IPS DF 6.9 (cell line): ENCODE measurements around the gene LMCD1.

Experiments used
- DNase-seq: peaks from one replicate; pipeline ENCODE4 v3.0.0-alpha.2; 2013; ENCODE audit warnings: low read depth, low spot score
- H3K27ac ChIP-seq: one replicate; pipeline ENCODE4 v1.5.1; 2013; ENCODE audit warnings: low read length, control low read depth
- H3K27me3 ChIP-seq: 2 replicates; pipeline ENCODE4 v1.6.1; 2013; ENCODE audit warnings: mild to moderate bottlenecking, low read length; ENCODE audit not compliant: control insufficient read depth, insufficient read depth
- H3K36me3 ChIP-seq: 2 replicates; pipeline ENCODE4 v1.6.1; 2013; ENCODE audit warnings: low read length; ENCODE audit not compliant: control insufficient read depth, insufficient read depth
- H3K4me1 ChIP-seq: 2 replicates; pipeline ENCODE4 v1.6.1; 2013; ENCODE audit warnings: low read length; ENCODE audit not compliant: control insufficient read depth, insufficient read depth
- H3K4me3 ChIP-seq: 2 replicates; pipeline ENCODE4 v1.5.1; 2013; ENCODE audit warnings: mild to moderate bottlenecking, low read length
- H3K9me3 ChIP-seq: 2 replicates; pipeline ENCODE4 v1.6.1; 2013; ENCODE audit warnings: low read length, inconsistent platforms; ENCODE audit not compliant: control insufficient read depth, insufficient read depth
- WGBS: extraction: QIAGEN DNeasy Blood & Tissue Kit; methylation state at CpG from one replicate; pipeline ENCODE4 v1.1.7; 2013; ENCODE audit warnings: mixed read lengths, missing lambda C conversion rate; ENCODE audit not compliant: insufficient read length, insufficient coverage; 5-methylcytosine and 5-hydroxymethylcytosine counted together

Gene LMCD1

DNA sequence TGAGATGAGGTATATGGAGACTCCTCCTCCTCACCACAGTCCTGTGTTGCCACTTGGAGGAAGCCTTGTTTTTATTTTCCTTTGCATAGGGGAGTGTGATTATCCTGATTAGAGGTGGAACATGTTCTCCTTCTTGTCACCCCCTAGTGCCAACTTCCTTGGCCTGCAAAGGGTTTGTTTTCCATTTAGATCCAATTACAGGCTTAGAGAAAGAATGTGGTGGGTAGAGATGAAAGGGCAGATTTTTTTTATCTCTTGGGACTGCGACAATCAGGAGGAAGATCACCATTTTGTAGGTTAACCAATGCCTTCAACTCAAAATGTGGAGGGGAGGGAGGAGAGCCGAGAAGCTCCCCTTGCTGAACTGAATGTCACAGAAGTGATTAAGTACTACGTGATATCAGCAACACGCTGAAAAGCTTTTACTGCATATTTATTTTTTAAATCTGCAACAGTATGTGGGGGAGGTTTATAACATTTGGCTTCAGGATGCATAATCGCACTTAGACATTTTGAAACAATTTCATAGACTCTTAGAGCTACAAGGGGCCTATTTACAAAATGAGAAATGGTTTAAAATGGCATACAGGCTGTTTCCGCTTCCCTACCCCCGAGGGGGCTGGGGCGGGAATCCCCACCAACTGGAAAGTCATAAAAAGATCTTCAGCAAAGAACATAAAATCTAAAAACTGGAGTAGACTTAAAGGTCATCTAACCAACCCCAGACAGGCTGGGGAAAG is 2.4 kb downstream of the LMCD1 start:
- H3K9me3 ChIP-seq = no peaks in the 10 kb centered on the region
- DNase-seq = no peak
- no peaks in the 10 kb centered on the region; the same call in 1 of the 2 replicates for H3K27me3 ChIP-seq
- WGBS = no CpG with 5 or more reads among the region's 8 CpGs
- peaks cover 7% of the 10 kb centered on the region; the same call in 1 of the 2 replicates for H3K4me1 ChIP-seq
- no peaks in the 10 kb centered on the region for H3K36me3 ChIP-seq
- H3K27ac ChIP-seq = no peak overlapping the region
- H3K4me3 ChIP-seq = no peak overlapping the region

DNA sequence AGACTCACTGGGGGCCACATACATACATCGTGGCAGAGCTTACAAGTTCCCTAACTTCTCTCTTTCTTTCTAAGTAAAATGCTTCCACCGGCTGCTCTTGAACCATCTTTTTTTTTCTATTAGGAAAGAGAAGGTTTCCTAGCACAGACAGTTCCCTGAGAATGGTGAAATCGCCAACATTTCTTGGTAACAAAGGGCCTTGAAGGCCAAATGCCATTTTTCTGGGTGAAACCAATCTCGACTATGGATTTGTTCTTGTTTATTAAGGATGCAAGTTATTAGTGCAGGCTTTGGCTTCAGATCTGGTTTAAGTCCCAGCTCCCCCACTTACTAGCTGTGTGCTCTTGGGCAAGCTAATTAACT is 3.0 kb downstream of the LMCD1 start:
- peaks cover 5% of the 10 kb centered on the region; the same call in 1 of the 2 replicates for H3K4me1 ChIP-seq
- no peaks in the 10 kb centered on the region for H3K27me3 ChIP-seq
- WGBS = no CpG with 5 or more reads among the region's 4 CpGs
- no peak overlapping the region for H3K4me3 ChIP-seq
- no peak overlapping the region for H3K27ac ChIP-seq
- H3K9me3 ChIP-seq = no peaks in the 10 kb centered on the region
- DNase-seq = no peak
- no peaks in the 10 kb centered on the region for H3K36me3 ChIP-seq

DNA sequence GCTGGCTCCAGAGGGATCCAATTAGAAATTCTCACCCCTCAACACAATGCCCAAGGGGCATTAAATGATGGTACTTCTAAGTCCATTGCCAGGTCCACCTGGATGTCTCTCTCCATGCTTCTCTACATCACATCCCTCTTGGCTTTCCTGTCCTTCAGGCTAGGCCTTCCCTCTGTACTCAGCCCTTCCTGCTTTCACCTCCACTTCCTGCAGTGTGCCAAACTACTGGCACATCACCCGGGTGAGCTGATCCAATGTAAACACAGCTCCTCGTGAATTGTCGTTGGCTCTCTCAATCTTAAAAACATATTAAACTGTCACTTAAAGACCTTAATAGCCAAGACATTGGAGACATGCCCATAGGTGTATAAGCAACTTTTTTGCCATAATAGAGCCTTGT is 4.0 kb downstream of the LMCD1 start:
- Histone ChIP-seq H3K9me3 (no peaks in the 10 kb centered on the region), H3K4me3 (no peak overlapping the region), H3K27ac (no peak overlapping the region), H3K36me3 (no peaks in the 10 kb centered on the region), H3K4me1 (peaks cover 3% of the 10 kb centered on the region; the same call in 1 of the 2 replicates), H3K27me3 (no peaks in the 10 kb centered on the region)
- no CpG with 5 or more reads among the region's 3 CpGs for WGBS
- no peak for DNase-seq

DNA sequence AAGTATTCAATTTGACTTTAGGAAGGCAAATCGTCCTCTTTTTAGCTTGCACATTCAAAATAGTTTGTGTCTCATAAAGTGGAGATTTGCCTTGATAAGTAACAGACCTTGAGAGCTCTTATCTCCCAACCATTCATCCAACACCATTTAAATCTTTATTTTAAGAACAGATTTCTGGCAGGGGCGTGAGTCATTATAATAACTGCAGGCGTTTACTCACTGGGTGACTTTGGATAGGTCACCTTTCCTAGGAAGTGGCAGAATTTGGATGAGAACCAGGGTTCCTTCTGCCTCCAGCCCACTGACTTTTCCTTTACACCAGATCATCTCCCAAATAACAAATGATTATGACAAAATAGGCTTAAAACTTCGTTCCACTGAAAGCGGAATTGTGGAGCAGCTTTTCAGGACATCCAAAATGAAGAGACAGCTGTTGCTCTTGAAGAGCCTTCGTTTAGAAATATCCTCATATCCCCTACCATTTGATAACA is 5.0 kb downstream of the LMCD1 start:
- Histone ChIP-seq H3K4me1 (peaks cover 3% of the 10 kb centered on the region; the same call in 1 of the 2 replicates), H3K36me3 (no peaks in the 10 kb centered on the region), H3K9me3 (no peaks in the 10 kb centered on the region), H3K27me3 (no peaks in the 10 kb centered on the region), H3K27ac (no peak overlapping the region), H3K4me3 (no peak overlapping the region)
- no peak for DNase-seq
- no CpG with 5 or more reads among the region's 6 CpGs for WGBS

DNA sequence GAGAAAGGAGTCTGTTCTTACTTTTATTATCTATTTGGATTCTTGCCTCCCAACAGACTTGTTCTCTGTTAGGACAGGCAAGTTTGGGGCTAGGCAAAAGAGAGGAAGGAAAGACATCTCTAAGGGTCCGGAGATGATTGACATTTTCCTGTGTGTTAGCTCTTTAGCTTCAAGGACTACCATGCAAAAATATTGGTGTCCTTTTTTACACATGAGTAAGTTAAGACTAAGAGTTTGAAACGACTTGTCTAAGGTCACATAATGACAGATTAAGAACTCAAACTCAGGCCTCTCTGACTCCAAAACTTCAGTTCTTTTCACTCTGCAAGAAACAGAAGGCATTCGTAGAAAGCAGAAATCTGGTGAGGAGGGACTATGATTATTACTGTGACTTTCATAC is 5.9 kb downstream of the LMCD1 start:
- no peak for DNase-seq
- H3K4me3 ChIP-seq = no peak overlapping the region
- H3K36me3 ChIP-seq = no peaks in the 10 kb centered on the region
- H3K27me3 ChIP-seq = no peaks in the 10 kb centered on the region
- H3K9me3 ChIP-seq = no peaks in the 10 kb centered on the region
- no peak overlapping the region for H3K27ac ChIP-seq
- WGBS = no CpG with 5 or more reads among the region's 3 CpGs
- peaks cover 1% of the 10 kb centered on the region; the same call in 1 of the 2 replicates for H3K4me1 ChIP-seq

DNA sequence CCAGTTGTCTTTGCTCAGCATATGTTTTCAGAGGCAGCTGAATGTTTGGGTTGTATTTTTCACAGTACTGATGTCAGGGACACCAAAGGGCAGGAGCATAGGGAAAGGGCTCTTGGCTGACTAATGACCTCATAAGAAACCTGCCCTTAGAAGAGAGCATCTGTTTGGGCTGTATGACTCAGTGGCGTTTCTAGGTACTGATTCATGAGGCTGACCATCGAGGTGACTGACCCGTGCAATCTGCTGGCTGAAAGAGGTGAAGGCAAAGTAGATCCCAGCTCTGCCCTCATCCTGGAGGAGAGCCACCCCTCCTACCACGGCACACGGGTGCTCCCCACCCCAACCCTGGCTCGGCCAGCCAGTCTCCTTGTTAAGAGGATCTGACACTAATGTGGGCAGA is 8.3 kb downstream of the LMCD1 start:
- no CpG with 5 or more reads among the region's 6 CpGs for WGBS
- Histone ChIP-seq H3K27ac (no peak overlapping the region), H3K4me1 (no peaks in the 10 kb centered on the region), H3K9me3 (no peaks in the 10 kb centered on the region), H3K36me3 (no peaks in the 10 kb centered on the region), H3K27me3 (no peaks in the 10 kb centered on the region), H3K4me3 (no peak overlapping the region)
- DNase-seq = no peak

DNA sequence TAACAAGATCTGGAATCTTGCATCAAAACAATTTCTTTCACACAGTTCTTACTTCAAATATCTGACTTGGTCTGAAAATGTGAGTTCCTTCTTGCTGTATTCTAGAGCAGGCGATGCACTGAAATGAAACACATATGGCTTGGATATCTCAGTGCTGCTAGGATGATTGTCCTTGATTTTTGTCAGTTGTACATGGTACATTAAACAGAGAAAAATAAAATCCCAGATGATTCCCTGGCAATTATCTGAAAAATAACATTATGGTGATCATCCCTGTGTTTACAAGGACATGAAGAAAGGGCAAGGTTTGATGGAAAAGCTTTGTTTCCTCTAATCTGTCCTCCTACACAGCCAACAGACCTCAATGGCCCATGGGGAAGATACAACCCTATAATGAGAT is 10.6 kb downstream of the LMCD1 start:
- Histone ChIP-seq H3K27ac (no peak overlapping the region), H3K4me3 (no peak overlapping the region)
- DNase-seq = no peak

DNA sequence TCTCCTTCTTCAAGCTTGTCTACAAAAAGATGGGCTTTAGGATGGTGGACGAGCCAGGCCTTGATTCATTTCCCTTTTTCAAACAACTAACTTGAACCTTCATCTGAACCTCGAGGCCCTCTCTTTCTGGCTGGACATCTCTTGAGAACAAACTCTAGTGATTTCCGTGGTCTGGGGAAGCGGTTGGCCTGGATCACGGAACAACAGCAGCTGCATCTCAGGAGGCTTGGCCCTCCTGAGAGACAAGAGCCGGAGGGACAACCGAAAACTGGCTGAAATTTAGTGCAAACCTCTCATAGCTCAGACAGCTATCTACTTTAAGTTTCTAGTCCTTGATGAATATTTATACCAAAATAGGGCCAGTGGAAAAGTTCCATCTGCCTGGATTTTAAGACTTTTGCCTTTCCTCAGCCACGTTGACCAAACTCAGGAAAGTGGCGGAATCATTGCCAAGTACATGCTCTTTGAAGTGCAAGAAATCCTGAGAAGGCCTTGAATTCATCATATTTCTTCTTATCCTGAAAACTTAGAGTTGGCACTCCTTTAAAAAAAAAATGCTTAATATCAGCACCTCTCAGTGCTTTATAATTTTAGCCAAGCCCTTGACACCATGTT is 14.5 kb downstream of the LMCD1 start:
- Histone ChIP-seq H3K27me3 (no peaks in the 10 kb centered on the region), H3K9me3 (no peaks in the 10 kb centered on the region), H3K4me3 (no peak overlapping the region), H3K27ac (no peak overlapping the region), H3K4me1 (0 out of 2 replicates have a peak, but pooled peaks cover 2% of the 10 kb centered on the region), H3K36me3 (no peaks in the 10 kb centered on the region)
- DNase-seq = no peak
- WGBS = no CpG with 5 or more reads among the region's 9 CpGs

More for the DNA sequence above, 10.6 kb downstream of the LMCD1 start:
- Histone ChIP-seq H3K27me3 (no peaks in the 10 kb centered on the region), H3K9me3 (no peaks in the 10 kb centered on the region), H3K4me1 (no peaks in the 10 kb centered on the region), H3K36me3 (no peaks in the 10 kb centered on the region)
- no CpG with 5 or more reads among the region's 1 CpG for WGBS

DNA sequence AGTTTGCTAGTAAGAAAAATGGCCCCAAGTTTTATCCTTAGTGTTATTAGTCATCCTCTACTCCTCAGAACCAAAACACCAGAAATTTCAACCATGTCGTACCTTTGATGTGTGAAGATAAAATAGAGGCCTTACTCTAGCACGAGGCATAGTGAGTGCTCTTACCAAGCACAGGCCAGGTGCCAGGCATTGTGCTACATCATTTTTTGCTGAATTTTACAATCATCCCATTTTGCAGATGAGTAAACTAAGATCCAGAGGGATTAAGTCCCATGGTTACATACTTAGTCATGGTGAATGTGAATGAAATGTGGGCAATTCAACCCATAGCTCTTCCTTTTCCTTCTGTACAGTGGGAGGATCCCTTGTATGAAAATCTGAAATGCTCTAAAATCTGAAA is 15.2 kb downstream of the LMCD1 start:
- Histone ChIP-seq H3K4me1 (0 out of 2 replicates have a peak, but pooled peaks cover 2% of the 10 kb centered on the region), H3K36me3 (no peaks in the 10 kb centered on the region), H3K27me3 (no peaks in the 10 kb centered on the region), H3K4me3 (no peak overlapping the region), H3K9me3 (no peaks in the 10 kb centered on the region), H3K27ac (no peak overlapping the region)
- WGBS = no CpG with 5 or more reads among the region's 2 CpGs
- no peak for DNase-seq

DNA sequence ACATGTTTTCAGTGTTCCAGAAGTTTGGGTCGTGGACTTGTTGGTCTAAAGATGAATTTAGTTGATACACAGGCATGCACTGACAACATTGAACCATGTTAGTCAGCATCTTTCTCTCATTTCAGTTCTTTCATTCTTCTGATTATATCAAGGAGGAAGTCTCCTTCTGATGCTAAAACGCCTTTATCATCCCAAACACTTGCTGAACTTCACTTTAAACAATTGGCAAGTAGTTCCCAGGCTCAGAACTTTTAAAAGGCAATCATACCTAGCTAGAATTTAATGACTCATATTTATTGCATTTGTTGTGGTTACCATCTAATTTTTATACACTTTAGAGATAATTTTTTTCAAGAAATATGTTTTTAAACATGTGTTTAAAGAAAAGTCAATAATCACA is 15.9 kb downstream of the LMCD1 start:
- WGBS = no CpG with 5 or more reads among the region's 2 CpGs
- Histone ChIP-seq H3K36me3 (no peaks in the 10 kb centered on the region), H3K27ac (no peak overlapping the region), H3K27me3 (no peaks in the 10 kb centered on the region), H3K4me3 (no peak overlapping the region), H3K9me3 (no peaks in the 10 kb centered on the region), H3K4me1 (0 out of 2 replicates have a peak, but pooled peaks cover 2% of the 10 kb centered on the region)
- DNase-seq = no peak
